PFSK-1 (cell line): ENCODE measurements around the gene RGS19.

ENCODE experiments used
- FOXP2 ChIP-seq: optimal IDR thresholded peaks from 2 replicates; pipeline ENCODE3; 2011; ENCODE audit warnings: borderline replicate concordance, control low read depth, inconsistent platforms; ENCODE audit not compliant: insufficient read depth; ENCODE audit errors: extremely low read length, extremely low read depth
- POLR2AphosphoS5 ChIP-seq: IDR thresholded peaks from 2 replicates; pipeline ENCODE4 v1.6.1; 2012; ENCODE audit warnings: low read depth, mild to moderate bottlenecking, control low read depth, low read length, moderate library complexity
- REST ChIP-seq, 2 experiments: IDR thresholded peaks; 2 replicates each; pipeline versions ENCODE4 v1.6.1 to v1.8.0; 2011 to 2012; ENCODE audit warnings: low read depth in 2 of 2, low read length in 2 of 2, control low read depth in 1 of 2, inconsistent platforms in 1 of 2, mild to moderate bottlenecking in 1 of 2, moderate library complexity in 1 of 2; ENCODE audit not compliant: insufficient read depth in 1 of 2
- TAF1 ChIP-seq: IDR thresholded peaks from 2 replicates; pipeline ENCODE4 v1.6.1; 2012; ENCODE audit warnings: low read length, control low read depth, borderline replicate concordance; ENCODE audit not compliant: insufficient read depth

GRCh38 chr20:64065974-64066343 is 13.4 kb downstream of the RGS19 start:
- TF ChIP-seq POLR2AphosphoS5 (no peak), REST (IDR thresholded peaks at IDR 0.05; ENCODE audit: insufficient read depth in 1 of 2, low read depth in 2 of 2, low read length in 2 of 2) (no peak), FOXP2 (no peak), TAF1 (no peak)
